Gastroesophageal sphincter (tissue), 4 donors: ENCODE results near the gene VSTM4. TPM values are rescaled to one million over a fixed set of nuclear protein-coding genes. Genes with fewer than 3 reads are reported as not detected.

Experiments used
- ATAC-seq: fragments of 150-250 bp; one replicate; pipeline ENCODE4 v1.9.1; 2016; ENCODE audit warnings: mild to moderate bottlenecking, moderate library complexity
- H3K27ac ChIP-seq, 4 donors: fragments of 200-600 bp; sonication (generic) in 3 of 4; 1 replicate in 3 of 4; 2 replicates in 1 of 4; pipeline ENCODE4 v1.5.1; 2016 to 2019
- H3K27me3 ChIP-seq: fragments of 200-600 bp; sonication (generic); one replicate; pipeline ENCODE4 v1.5.1; 2019
- H3K36me3 ChIP-seq, 2 donors: fragments of 200-600 bp; sonication (generic); one replicate each; pipeline ENCODE4 v1.5.1; 2019; ENCODE audit warnings: control low read depth in 1 of 2
- H3K4me1 ChIP-seq, 3 donors: fragments of 200-600 bp; sonication (generic); 1 replicate in 2 of 3; 2 replicates in 1 of 3; pipeline ENCODE4 v1.5.1; 2016 to 2019; ENCODE audit warnings: control low read depth in 2 of 3
- H3K4me3 ChIP-seq, 2 donors: fragments of 200-600 bp; sonication (generic); one replicate each; pipeline ENCODE4 v1.5.1; 2019; ENCODE audit warnings: mild to moderate bottlenecking in 1 of 2, moderate library complexity in 1 of 2
- H3K9me3 ChIP-seq, 3 donors: fragments of 200-600 bp; sonication (generic); one replicate each; pipeline ENCODE4 v1.5.1; 2017 to 2019; ENCODE audit warnings: control low read depth in 2 of 3
- EP300 ChIP-seq: sonication (generic); formaldehyde crosslinking; IDR thresholded peaks from one replicate; pipeline ENCODE4 v1.6.1; 2017; ENCODE audit warnings: antibody characterized with exemption, mild to moderate bottlenecking
- POLR2A ChIP-seq, 2 donors: fragments of 450-650 bp; IDR thresholded peaks; one replicate each; pipeline ENCODE4 v1.6.1; 2017; ENCODE audit warnings: antibody characterized with exemption in 2 of 2, mild to moderate bottlenecking in 2 of 2, moderate library complexity in 1 of 2
- POLR2AphosphoS5 ChIP-seq: sonication (generic); formaldehyde crosslinking; IDR thresholded peaks from one replicate; pipeline ENCODE4 v1.6.1; 2017; ENCODE audit warnings: antibody characterized with exemption
- WGBS, 2 donors: methylation state at CpG; one replicate each; pipeline ENCODE4 v1.1.5; 2018; ENCODE audit warnings: low coverage in 1 of 2; 5-methylcytosine and 5-hydroxymethylcytosine counted together
- total RNA-seq, 4 donors: library from RNA; depleted of rRNA; stranded (reverse); fragments of >200 nt; gene quantifications; one replicate each; pipeline ENCODE4 v1.1.0, GENCODE V29; 2016
- TF ChIP-seq, protein P1 (sequence below), 4 experiments: fragments of 200-600 bp in 2 of 4; fragments of 450-650 bp in 2 of 4; sonication (generic) in 1 of 4; IDR thresholded peaks; one replicate each; pipeline ENCODE4 v1.5.1; 2017 to 2019; ENCODE audit warnings: antibody characterized with exemption in 4 of 4, mild to moderate bottlenecking in 2 of 4, moderate library complexity in 2 of 4

Gene VSTM4
- total RNA-seq, 4 donors from 2014 or later: 11.4 to 25.1 (median 21.9) TPM

DNA sequence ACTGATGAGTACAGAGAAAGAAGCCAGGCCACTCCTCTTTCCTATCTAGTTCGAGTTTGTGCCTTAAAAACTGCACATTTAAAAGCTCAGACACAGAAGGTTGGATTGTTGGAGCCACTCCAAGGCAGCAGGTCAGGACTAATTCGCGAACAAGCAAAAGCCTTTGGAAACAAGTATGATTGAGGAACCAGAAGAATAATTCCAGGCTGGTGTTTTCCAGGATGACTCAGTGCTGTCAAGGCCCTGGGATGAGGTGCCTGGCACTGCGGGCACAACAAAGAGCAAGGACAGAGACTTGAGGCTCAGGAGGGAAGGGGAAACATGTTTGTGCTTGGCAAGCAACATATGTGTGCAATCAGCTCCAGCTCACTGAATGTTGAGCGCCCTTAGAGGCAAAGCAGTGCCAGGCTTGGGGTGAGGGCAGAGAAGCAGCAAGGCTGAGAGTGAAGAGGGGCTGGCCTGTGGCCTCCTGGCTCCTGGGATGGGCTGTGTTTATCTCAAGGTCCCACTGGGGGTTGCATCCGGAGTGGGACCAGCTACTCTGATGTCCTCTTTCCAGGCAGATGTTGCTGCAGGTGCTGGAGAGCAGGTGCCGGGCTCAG is 44.1 kb downstream of the VSTM4 start:
- Histone ChIP-seq H3K27ac (no peak overlapping the region), H3K27me3 (no peaks in the 10 kb centered on the region), H3K36me3 (peaks cover 0 to 48% of the 10 kb centered on the region in 2 donors), H3K9me3 (no peaks in the 10 kb centered on the region), H3K4me3 (no peak overlapping the region), H3K4me1 (peaks cover 0 to 10% (median 0%) of the 10 kb centered on the region in 3 donors)
- WGBS, 2 donors: 52 to 63% methylated on average over 1 to 4 of the region's 7 CpGs
- TF ChIP-seq POLR2A (IDR thresholded peaks at IDR 0.05): no peak
- TF ChIP-seq, protein P1, sequence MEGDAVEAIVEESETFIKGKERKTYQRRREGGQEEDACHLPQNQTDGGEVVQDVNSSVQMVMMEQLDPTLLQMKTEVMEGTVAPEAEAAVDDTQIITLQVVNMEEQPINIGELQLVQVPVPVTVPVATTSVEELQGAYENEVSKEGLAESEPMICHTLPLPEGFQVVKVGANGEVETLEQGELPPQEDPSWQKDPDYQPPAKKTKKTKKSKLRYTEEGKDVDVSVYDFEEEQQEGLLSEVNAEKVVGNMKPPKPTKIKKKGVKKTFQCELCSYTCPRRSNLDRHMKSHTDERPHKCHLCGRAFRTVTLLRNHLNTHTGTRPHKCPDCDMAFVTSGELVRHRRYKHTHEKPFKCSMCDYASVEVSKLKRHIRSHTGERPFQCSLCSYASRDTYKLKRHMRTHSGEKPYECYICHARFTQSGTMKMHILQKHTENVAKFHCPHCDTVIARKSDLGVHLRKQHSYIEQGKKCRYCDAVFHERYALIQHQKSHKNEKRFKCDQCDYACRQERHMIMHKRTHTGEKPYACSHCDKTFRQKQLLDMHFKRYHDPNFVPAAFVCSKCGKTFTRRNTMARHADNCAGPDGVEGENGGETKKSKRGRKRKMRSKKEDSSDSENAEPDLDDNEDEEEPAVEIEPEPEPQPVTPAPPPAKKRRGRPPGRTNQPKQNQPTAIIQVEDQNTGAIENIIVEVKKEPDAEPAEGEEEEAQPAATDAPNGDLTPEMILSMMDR (IDR thresholded peaks at IDR 0.05): no peak
- TF ChIP-seq EP300: no peak
- no peak for TF ChIP-seq POLR2AphosphoS5
- no peak for ATAC-seq

DNA sequence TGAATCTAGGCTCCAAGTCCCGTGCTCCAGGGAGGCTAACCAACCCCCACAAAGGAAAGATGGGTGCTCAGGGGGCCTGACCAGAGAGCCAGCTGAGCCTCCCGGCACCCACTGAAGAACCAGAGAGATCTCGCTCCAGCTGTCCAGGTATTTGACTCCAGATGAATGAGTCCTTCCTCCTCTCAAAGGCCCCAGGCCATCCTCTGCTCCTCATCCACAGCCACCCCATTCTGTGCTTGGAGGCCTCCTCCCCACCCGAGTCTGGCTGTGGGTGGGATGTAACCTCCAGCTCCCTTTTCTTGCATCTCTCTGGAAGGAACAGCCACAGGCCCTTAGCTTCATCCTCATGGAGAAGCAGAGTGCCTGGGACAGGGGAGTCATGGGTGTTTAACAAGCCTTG is 44.6 kb downstream of the VSTM4 start:
- no peak overlapping the region for H3K4me3 ChIP-seq
- peaks cover 0 to 10% (median 0%) of the 10 kb centered on the region in 3 donors for H3K4me1 ChIP-seq
- TF ChIP-seq, protein P1 (IDR thresholded peaks at IDR 0.05): no peak
- TF ChIP-seq EP300 (no peak), POLR2A (IDR thresholded peaks at IDR 0.05) (no peak), POLR2AphosphoS5 (no peak)
- 87 to 93% methylated on average over 3 to 4 of the region's 4 CpGs for WGBS, 2 donors
- ATAC-seq: no peak
- no peak overlapping the region for H3K27ac ChIP-seq
- no peaks in the 10 kb centered on the region for H3K9me3 ChIP-seq
- no peaks in the 10 kb centered on the region for H3K27me3 ChIP-seq
- peaks cover 0 to 44% of the 10 kb centered on the region in 2 donors for H3K36me3 ChIP-seq

DNA sequence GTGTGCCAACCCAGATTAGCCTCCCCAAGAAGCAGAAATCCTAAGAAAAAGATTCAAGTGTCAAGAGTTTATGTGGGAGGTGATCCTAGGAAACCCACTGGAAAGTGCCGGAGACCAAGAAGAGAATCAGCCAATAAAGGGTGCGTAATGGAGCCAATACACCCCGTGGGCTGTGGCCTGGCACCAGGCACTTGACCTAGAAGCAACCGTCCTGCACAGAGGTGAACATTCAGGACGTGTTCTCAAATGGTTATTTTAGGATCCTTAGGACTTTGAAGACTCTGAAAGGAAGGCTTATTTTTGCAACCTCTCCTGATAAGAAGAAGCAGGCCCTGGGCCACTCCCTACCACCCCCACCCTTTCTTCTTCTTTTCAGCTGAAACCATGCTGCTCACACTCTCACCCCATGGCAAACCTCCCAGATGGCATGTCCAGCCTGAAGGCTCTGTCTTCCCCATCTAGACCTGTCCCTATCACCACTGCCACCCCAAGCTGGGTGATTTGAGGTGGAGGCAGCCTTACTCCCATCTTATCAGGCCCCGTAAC is 46.6 kb downstream of the VSTM4 start:
- Histone ChIP-seq H3K4me3 (no peak overlapping the region), H3K36me3 (peaks cover 0 to 45% of the 10 kb centered on the region in 2 donors), H3K27me3 (no peaks in the 10 kb centered on the region), H3K27ac (no peak overlapping the region), H3K9me3 (no peaks in the 10 kb centered on the region), H3K4me1 (peaks cover 0 to 10% (median 0%) of the 10 kb centered on the region in 3 donors)
- TF ChIP-seq POLR2AphosphoS5: no peak
- TF ChIP-seq, protein P1 (IDR thresholded peaks at IDR 0.05): no peak
- no peak for TF ChIP-seq POLR2A (IDR thresholded peaks at IDR 0.05)
- no peak for TF ChIP-seq EP300
- no peak for ATAC-seq
- WGBS, 2 donors: 61 to 79% methylated on average over 5 to 6 of the region's 6 CpGs

GRCh38 chr10:49068209-49068608 is 47.1 kb downstream of the VSTM4 start:
- 94 to 100% methylated on average over 1 to 3 of the region's 8 CpGs for WGBS, 2 donors
- no peak overlapping the region for H3K27ac ChIP-seq
- TF ChIP-seq, protein P1 (IDR thresholded peaks at IDR 0.05): no peak
- TF ChIP-seq POLR2AphosphoS5 (no peak), EP300 (no peak), POLR2A (IDR thresholded peaks at IDR 0.05) (no peak)
- H3K4me3 ChIP-seq: no peak overlapping the region
- ATAC-seq: no peak
- H3K27me3 ChIP-seq: no peaks in the 10 kb centered on the region
- H3K36me3 ChIP-seq: peaks cover 0 to 45% of the 10 kb centered on the region in 2 donors
- H3K4me1 ChIP-seq: peaks cover 0 to 10% (median 0%) of the 10 kb centered on the region in 3 donors
- no peaks in the 10 kb centered on the region for H3K9me3 ChIP-seq
